Forelimb muscle (tissue), 1 donor: Measurements from ENCODE around the gene SLAMF7. TPM values are rescaled to one million over a fixed set of nuclear protein-coding genes. Genes with fewer than 3 reads are reported as not detected.

Experiments used
- DNase-seq: peaks from one replicate; pipeline ENCODE4 v3.0.0-alpha.2; 2013; ENCODE audit warnings: low read depth
- polyA plus RNA-seq: library from polyadenylated mRNA; unstranded; fragments of 120-200 nt; gene quantifications from one replicate; pipeline ENCODE4 v1.2.1, GENCODE V29; 2013; ENCODE audit not compliant: insufficient read length

The SLAMF7 gene
- polyA plus RNA-seq, 1 donor, result 0.46 TPM

- DNase-seq, result no peak
Observed at GRCh38 chr1:160800645-160801408, 61.8 kb downstream of the SLAMF7 start.

GRCh38 chr1:160801836-160802580 is 63.0 kb downstream of the SLAMF7 start:
- no peak for DNase-seq

Other genes starting within 250 kb of the SLAMF7 start
- gene SLAMF6, start 216.0 kb upstream of the SLAMF7 start, polyA plus RNA-seq, result 0.16 TPM
- 1.5 TPM for gene CD84, start 159.8 kb upstream of the SLAMF7 start, polyA plus RNA-seq
- 0.05 TPM for gene SLAMF1, start 92.2 kb upstream of the SLAMF7 start, polyA plus RNA-seq
- gene CD48, start 27.4 kb upstream of the SLAMF7 start, polyA plus RNA-seq, result 1.9 TPM
- gene LY9, start 56.9 kb downstream of the SLAMF7 start, polyA plus RNA-seq, result 0.34 TPM
- 0.16 TPM for gene CD244, start 123.6 kb downstream of the SLAMF7 start, polyA plus RNA-seq
- not detected for gene ITLN1, start 145.9 kb downstream of the SLAMF7 start, polyA plus RNA-seq
- gene ITLN2, start 215.6 kb downstream of the SLAMF7 start, polyA plus RNA-seq, result not detected